SK-N-SH treated with all-trans-retinoic acid at 6 μM for 48 hours (cell line): ENCODE data around the gene SSX2IP.

Experiments used
- CSDC2 ChIP-seq: fragments of 250-450 bp; sonication (Bioruptor Pico); IDR thresholded peaks from 2 replicates; pipeline ENCODE4 v1.5.0; 2020; ENCODE audit warnings: mild to moderate bottlenecking, moderate library complexity
- PATZ1 ChIP-seq: fragments of 250-450 bp; sonication (Bioruptor Pico); IDR thresholded peaks from 2 replicates; pipeline ENCODE4 v1.8.0; 2020; ENCODE audit warnings: mild to moderate bottlenecking, moderate library complexity, borderline replicate concordance
- SNAI2 ChIP-seq: fragments of 250-450 bp; sonication (Bioruptor Pico); IDR thresholded peaks from 2 replicates; pipeline ENCODE4 v1.5.0; 2020; ENCODE audit warnings: mild to moderate bottlenecking, moderate library complexity
- TOX ChIP-seq: fragments of 250-450 bp; sonication (Bioruptor Pico); IDR thresholded peaks from 2 replicates; pipeline ENCODE4 v1.8.0; 2021; ENCODE audit warnings: mild to moderate bottlenecking, moderate library complexity, borderline replicate concordance
- ZNF8 ChIP-seq: fragments of 450-650 bp; formaldehyde crosslinking; IDR thresholded peaks from 2 replicates; pipeline ENCODE4 v1.5.0; 2020; ENCODE audit warnings: mild to moderate bottlenecking, moderate library complexity
- TF ChIP-seq, protein P1 (sequence below): fragments of 250-450 bp; sonication (Bioruptor Pico); IDR thresholded peaks from 2 replicates; pipeline ENCODE4 v1.5.1; 2020; ENCODE audit warnings: low read depth, mild to moderate bottlenecking, moderate library complexity

DNA sequence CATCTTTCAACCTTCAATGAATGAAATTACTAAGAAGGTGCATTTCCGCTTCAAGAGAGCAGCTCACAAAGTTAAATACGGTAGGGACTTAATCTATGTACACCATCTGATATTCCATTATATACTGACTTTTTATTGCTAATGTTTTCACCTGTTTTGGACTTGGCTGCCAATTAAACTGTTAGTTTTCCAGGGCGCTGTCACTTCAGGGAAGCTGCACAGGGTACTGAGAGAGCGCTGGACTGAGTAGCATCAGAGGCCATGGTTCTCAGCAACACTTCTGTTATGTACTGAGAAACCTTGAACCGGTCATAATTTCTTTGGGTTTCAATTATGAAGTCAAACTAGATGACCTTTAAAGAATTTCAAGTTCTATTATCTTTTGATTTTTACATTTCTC lies 8.2 kb downstream of the SSX2IP start:
- no peak for TF ChIP-seq SNAI2 (CRISPR knock-in tag)
- TF ChIP-seq PATZ1: no peak
- TF ChIP-seq, protein P1, sequence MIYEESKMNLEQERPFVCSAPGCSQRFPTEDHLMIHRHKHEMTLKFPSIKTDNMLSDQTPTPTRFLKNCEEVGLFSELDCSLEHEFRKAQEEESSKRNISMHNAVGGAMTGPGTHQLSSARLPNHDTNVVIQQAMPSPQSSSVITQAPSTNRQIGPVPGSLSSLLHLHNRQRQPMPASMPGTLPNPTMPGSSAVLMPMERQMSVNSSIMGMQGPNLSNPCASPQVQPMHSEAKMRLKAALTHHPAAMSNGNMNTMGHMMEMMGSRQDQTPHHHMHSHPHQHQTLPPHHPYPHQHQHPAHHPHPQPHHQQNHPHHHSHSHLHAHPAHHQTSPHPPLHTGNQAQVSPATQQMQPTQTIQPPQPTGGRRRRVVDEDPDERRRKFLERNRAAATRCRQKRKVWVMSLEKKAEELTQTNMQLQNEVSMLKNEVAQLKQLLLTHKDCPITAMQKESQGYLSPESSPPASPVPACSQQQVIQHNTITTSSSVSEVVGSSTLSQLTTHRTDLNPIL (CRISPR knock-in tag): no peak
- no peak for TF ChIP-seq ZNF8 (CRISPR knock-in tag)
- no peak for TF ChIP-seq TOX (CRISPR knock-in tag)
- TF ChIP-seq CSDC2 (CRISPR knock-in tag): no peak
